B cell (primary cell): ENCODE results near the gene VILL.
A peak's percentile ranks its signal among the peaks of the same experiment; 100 is the strongest.

Experiments
- EZH2 ChIP-seq: IDR thresholded peaks from 2 replicates; pipeline ENCODE4 v1.6.1; 2012; ENCODE audit warnings: borderline replicate concordance, low read depth, mild to moderate bottlenecking, moderate library complexity, low read length; ENCODE audit not compliant: insufficient read depth, poor library complexity, severe bottlenecking
- TF ChIP-seq, protein P1 (sequence below): fragments of 200-600 bp; IDR thresholded peaks from one replicate; pipeline ENCODE4 v1.8.0; 2022; ENCODE audit warnings: antibody characterized with exemption, mild to moderate bottlenecking

DNA sequence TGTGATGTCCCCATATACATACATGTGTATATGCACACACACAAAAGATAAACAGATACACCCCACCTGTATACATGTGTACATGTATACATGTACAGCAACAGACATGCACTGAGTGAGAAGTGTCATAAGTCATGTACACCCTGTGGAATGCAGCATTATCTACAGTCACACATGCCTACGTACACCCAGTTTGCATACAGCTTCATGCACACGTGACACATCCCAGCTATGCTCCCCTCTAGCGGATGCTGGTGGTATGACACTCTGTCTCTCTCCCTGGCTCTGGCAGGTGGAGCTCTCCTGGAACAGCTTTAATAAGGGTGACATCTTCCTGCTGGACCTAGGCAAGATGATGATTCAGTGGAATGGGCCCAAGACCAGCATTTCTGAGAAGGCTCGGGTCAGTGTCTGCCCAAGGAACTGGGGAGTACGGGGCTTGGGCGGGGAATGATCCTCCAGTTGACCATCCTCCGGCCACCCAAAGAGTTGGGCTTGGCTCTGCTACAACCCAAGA is 6.3 kb downstream of the VILL start:
- TF ChIP-seq, protein P1, sequence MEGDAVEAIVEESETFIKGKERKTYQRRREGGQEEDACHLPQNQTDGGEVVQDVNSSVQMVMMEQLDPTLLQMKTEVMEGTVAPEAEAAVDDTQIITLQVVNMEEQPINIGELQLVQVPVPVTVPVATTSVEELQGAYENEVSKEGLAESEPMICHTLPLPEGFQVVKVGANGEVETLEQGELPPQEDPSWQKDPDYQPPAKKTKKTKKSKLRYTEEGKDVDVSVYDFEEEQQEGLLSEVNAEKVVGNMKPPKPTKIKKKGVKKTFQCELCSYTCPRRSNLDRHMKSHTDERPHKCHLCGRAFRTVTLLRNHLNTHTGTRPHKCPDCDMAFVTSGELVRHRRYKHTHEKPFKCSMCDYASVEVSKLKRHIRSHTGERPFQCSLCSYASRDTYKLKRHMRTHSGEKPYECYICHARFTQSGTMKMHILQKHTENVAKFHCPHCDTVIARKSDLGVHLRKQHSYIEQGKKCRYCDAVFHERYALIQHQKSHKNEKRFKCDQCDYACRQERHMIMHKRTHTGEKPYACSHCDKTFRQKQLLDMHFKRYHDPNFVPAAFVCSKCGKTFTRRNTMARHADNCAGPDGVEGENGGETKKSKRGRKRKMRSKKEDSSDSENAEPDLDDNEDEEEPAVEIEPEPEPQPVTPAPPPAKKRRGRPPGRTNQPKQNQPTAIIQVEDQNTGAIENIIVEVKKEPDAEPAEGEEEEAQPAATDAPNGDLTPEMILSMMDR = peak; percentile 88
- TF ChIP-seq EZH2 = no peak
